SK-N-MC (cell line): ENCODE data around the gene TMUB1.

Source experiments
- DNase-seq: peaks from one replicate; pipeline ENCODE4 v3.0.0-alpha.2; 2011; ENCODE audit warnings: low read depth, low spot score
- H3K27ac ChIP-seq: fragments of 200-600 bp; sonication (generic); 2 replicates; pipeline ENCODE4 v1.5.1; 2016; ENCODE audit warnings: mixed run types
- H3K36me3 ChIP-seq: fragments of 200-600 bp; sonication (generic); 2 replicates; pipeline ENCODE4 v1.6.1; 2017; ENCODE audit warnings: antibody characterized with exemption, low read length, mixed read lengths; ENCODE audit not compliant: insufficient read depth
- H3K4me3 ChIP-seq: fragments of 200-600 bp; sonication (generic); 2 replicates; pipeline ENCODE4 v1.5.1; 2016
- H3K9ac ChIP-seq: fragments of 200-600 bp; sonication (generic); 2 replicates; pipeline ENCODE4 v1.8.0; 2017; ENCODE audit warnings: mixed run types, mixed read lengths; ENCODE audit not compliant: insufficient read length
- H3K9me3 ChIP-seq: fragments of 200-600 bp; sonication (generic); 2 replicates; pipeline ENCODE4 v1.6.1; 2017; ENCODE audit warnings: low read depth, mild to moderate bottlenecking, antibody characterized with exemption, low read length, moderate library complexity, mixed read lengths
- EZH2 ChIP-seq: fragments of 200-600 bp; sonication (generic); IDR thresholded peaks from one replicate; pipeline ENCODE4 v1.6.1; 2017; ENCODE audit warnings: antibody characterized with exemption
- FOXP2 ChIP-seq: optimal IDR thresholded peaks from 2 replicates; pipeline ENCODE3; 2011; ENCODE audit warnings: mild to moderate bottlenecking, moderate library complexity; ENCODE audit not compliant: insufficient read depth; ENCODE audit errors: extremely low read length, control extremely low read depth
- POLR2AphosphoS5 ChIP-seq: IDR thresholded peaks from 2 replicates; pipeline ENCODE4 v1.6.1; 2012; ENCODE audit warnings: mild to moderate bottlenecking, low read depth, low read length, borderline replicate concordance

Gene TMUB1

GRCh38 chr7:151113344-151114150 is 30.3 kb upstream of the TMUB1 start:
- no peak overlapping the region for H3K27ac ChIP-seq
- no peaks in the 10 kb centered on the region; the same call in 1 of the 2 replicates for H3K36me3 ChIP-seq
- DNase-seq: no peak
- TF ChIP-seq POLR2AphosphoS5 (no peak), FOXP2 (no peak), EZH2 (no peak)
- H3K4me3 ChIP-seq: no peak overlapping the region
- H3K9me3 ChIP-seq: no peaks in the 10 kb centered on the region
- no peak overlapping the region for H3K9ac ChIP-seq

GRCh38 chr7:151110941-151111645 is 27.8 kb upstream of the TMUB1 start:
- H3K4me3 ChIP-seq: no peak overlapping the region
- no peak for TF ChIP-seq FOXP2
- TF ChIP-seq EZH2: no peak
- TF ChIP-seq POLR2AphosphoS5: no peak
- H3K9ac ChIP-seq: no peak overlapping the region
- no peaks in the 10 kb centered on the region for H3K36me3 ChIP-seq
- no peaks in the 10 kb centered on the region for H3K9me3 ChIP-seq
- DNase-seq: no peak
- H3K27ac ChIP-seq: no peak overlapping the region

GRCh38 chr7:151110236-151110940 is 27.1 kb upstream of the TMUB1 start:
- H3K9me3 ChIP-seq: no peaks in the 10 kb centered on the region
- H3K27ac ChIP-seq: no peak overlapping the region
- H3K36me3 ChIP-seq: no peaks in the 10 kb centered on the region
- no peak for DNase-seq
- TF ChIP-seq POLR2AphosphoS5 (no peak), FOXP2 (no peak), EZH2 (no peak)
- no peak overlapping the region for H3K4me3 ChIP-seq
- H3K9ac ChIP-seq: no peak overlapping the region

GRCh38 chr7:151109094-151110048 is 26.1 kb upstream of the TMUB1 start:
- Histone ChIP-seq H3K36me3 (0 out of 2 replicates have a peak, but pooled peaks cover 3% of the 10 kb centered on the region), H3K27ac (no peak overlapping the region), H3K4me3 (no peak overlapping the region), H3K9ac (no peak overlapping the region), H3K9me3 (no peaks in the 10 kb centered on the region)
- TF ChIP-seq POLR2AphosphoS5 (no peak), FOXP2 (no peak), EZH2 (no peak)
- DNase-seq: no peak

GRCh38 chr7:151107882-151108281 is 24.6 kb upstream of the TMUB1 start:
- no peak overlapping the region for H3K9ac ChIP-seq
- H3K4me3 ChIP-seq: no peak overlapping the region
- no peak overlapping the region for H3K27ac ChIP-seq
- H3K9me3 ChIP-seq: no peaks in the 10 kb centered on the region
- TF ChIP-seq POLR2AphosphoS5: no peak
- no peak for TF ChIP-seq FOXP2
- TF ChIP-seq EZH2: no peak
- 0 out of 2 replicates have a peak, but pooled peaks cover 4% of the 10 kb centered on the region for H3K36me3 ChIP-seq
- no peak for DNase-seq

GRCh38 chr7:151104411-151105235 is 21.3 kb upstream of the TMUB1 start:
- TF ChIP-seq EZH2 (no peak), POLR2AphosphoS5 (no peak), FOXP2 (no peak)
- Histone ChIP-seq H3K9ac (no peak overlapping the region), H3K9me3 (no peaks in the 10 kb centered on the region), H3K36me3 (0 out of 2 replicates have a peak, but pooled peaks cover 4% of the 10 kb centered on the region), H3K27ac (no peak overlapping the region), H3K4me3 (no peak overlapping the region)
- DNase-seq: no peak

GRCh38 chr7:151103973-151104372 is 20.7 kb upstream of the TMUB1 start:
- no peak overlapping the region for H3K27ac ChIP-seq
- H3K4me3 ChIP-seq: no peak overlapping the region
- no peak for DNase-seq
- no peaks in the 10 kb centered on the region for H3K9me3 ChIP-seq
- 0 out of 2 replicates have a peak, but pooled peaks cover 4% of the 10 kb centered on the region for H3K36me3 ChIP-seq
- TF ChIP-seq EZH2 (no peak), POLR2AphosphoS5 (no peak), FOXP2 (no peak)
- no peak overlapping the region for H3K9ac ChIP-seq
